NOMO-1 (cell line): ENCODE results near the gene LENG9.

Experiments used
- DNase-seq, 2 experiments: peaks; one replicate each; lab custom pipeline; 2025; ENCODE audit not compliant: unreplicated experiment in 2 of 2; lab: John Stamatoyannopoulos, UW

The LENG9 gene

DNA sequence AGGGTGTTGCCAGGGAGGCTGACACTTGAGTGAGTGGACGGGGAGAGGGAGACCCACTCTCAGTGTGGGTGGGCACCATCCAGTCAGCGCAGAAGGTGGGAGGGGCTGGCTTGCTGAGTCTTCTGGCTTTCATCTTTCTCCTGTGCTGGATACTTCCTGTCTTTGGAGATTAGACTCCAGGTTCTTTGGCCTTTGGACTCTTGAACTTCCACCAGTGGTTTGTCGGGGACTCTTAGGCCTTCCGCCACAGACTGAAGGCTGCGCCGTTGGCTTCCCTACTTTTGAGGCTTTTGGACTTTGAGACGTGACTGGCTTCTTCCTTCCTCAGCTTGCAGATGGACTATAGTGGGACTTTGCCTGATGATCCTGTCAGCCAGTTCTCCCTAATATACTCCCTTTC is 18.8 kb downstream of the LENG9 start:
- DNase-seq: no peak

DNA sequence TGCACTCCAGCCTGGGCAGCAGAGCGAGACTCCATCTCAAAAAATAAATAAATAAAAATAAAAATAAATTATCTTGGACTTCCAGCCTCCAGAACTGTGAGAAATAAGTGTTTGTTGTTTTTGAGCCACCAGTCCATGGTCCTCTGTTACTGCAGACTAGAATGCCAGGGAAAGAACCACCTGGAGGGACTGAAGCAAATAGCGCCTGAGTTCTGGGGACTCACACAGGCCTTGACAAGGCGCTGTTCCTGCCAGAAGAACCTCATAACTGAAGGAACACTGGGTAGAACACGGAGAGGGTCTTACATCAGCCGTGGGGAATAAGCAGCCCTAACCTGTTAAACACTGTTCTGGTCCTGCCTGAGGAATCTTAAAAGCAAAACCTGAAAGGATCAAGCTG is 22.9 kb downstream of the LENG9 start:
- DNase-seq: no peak

DNA sequence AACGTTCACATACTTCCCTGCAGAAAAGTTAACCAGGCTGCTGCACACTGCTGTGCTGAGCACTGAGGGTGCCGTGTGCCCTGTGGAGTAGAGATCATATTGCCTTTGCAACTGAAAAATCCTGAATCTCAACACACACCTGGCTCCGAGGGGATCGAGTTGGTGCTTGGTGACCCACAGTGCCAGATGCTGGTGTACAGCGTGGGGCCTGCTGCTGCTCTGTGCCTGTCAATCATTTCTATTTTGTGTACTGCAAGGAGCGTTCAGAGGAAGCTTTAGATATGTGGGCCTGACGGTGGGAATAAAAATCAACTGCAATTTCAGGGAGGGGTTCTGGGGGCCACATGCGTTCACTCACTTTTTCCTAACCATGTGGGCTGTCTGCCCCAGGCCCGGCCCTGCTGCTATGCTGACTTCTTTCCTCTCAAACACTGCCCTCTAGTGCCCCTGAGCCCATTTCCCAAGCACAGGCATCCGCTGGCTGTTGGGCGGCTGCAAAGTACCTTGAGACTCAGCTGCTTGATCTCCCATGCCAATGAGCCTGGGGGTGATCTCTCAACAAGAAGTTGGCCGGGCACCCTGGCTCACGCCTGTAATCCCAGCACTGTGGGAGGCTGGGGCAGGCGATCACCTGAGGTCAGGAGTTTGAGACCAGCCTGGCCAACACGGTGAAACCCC is 24.3 kb downstream of the LENG9 start:
- no peak for DNase-seq

DNA sequence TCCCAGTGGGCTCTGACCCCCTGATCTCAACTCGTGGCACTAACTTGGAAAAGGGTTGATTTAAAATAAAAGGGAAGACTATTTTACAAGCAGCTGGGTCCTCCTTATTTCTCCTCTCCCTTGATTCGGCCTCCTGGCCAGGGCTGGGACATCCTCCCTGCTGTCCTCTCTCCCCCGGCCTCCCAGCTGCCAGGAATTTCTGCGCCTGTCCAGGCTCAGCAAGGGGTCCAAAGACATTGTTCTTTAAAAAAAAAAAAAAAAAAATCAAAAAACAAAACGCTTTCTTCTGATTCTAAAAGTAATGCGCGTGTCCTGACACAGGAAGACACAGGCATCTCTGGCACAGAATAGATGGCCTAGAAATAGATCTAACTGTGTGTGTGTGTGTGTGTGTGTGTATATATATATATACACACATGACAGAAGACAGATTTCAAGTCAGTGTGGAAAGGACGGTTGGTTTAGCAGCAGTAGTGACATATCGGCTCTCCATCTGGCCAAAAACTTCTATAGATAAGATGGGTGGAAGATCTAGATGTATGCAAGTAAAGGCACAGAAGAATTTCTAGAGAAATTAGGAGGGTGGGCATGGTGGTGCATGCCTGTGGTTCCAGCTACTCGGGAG is 26.8 kb downstream of the LENG9 start:
- DNase-seq: no peak

DNA sequence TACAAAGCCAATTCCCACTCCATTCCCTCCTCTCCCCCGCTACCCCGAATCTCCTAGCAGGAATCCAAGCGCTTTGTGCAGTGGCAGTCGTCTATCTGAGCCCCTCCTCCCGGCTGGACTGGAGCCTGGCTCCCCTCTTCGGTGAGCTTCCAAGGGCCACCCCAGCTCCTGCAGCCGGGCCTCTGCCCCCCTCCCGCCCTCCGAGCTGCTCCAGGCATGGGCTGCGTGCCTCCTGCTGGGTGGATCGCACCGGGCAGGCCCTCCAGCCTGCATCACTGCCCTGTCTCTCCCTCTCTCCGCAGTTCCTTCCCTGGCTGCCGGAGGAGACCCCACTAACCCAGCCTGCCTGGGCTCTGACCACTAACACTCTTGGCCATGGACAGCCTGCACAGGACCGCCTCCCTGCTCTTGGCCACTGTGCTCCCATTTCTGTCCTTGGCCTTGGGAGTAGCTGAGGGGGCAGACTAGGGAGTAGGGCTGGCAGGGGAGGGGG is 27.5 kb downstream of the LENG9 start:
- no peak for DNase-seq

DNA sequence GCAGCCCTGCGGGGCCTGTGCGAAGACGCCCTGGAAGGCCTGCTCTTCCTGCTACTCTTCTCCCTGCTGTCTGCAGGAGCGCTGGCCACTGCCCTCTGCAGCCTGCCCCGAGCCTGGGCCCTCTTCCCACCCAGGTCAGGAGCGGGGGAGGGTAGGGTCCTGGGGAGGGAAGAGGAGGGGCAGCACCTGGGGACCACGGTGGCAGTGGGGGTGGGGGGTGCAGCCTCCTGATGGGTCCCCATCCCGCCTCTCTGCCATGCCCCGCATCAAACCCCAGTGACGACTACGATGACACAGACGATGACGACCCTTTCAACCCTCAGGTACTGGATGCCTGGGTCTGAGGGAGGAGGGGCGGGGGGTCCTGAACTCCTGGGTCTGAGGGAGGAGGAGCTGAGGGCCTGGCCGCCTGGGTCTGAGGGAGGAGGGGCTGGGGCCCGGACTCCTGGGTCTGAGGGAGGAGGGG is 28.0 kb downstream of the LENG9 start:
- DNase-seq: no peak

DNA sequence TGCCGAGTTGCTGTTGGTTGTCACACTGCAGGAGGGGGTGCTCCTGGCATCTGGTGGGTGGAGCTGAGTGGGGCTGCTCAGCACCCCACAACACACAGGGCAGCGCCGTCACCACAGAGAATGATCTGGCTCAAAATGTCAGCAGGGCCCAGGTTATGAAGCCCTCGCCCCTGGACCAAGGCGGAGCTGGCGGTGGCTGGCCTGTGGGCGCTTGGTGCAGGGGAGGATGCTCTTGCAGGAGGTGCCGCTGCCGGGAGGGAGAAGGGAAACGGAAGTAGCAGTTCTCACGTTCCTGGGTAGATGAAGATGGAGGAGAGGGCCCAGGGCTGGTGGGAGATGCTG is 28.7 kb downstream of the LENG9 start:
- DNase-seq: no peak

DNA sequence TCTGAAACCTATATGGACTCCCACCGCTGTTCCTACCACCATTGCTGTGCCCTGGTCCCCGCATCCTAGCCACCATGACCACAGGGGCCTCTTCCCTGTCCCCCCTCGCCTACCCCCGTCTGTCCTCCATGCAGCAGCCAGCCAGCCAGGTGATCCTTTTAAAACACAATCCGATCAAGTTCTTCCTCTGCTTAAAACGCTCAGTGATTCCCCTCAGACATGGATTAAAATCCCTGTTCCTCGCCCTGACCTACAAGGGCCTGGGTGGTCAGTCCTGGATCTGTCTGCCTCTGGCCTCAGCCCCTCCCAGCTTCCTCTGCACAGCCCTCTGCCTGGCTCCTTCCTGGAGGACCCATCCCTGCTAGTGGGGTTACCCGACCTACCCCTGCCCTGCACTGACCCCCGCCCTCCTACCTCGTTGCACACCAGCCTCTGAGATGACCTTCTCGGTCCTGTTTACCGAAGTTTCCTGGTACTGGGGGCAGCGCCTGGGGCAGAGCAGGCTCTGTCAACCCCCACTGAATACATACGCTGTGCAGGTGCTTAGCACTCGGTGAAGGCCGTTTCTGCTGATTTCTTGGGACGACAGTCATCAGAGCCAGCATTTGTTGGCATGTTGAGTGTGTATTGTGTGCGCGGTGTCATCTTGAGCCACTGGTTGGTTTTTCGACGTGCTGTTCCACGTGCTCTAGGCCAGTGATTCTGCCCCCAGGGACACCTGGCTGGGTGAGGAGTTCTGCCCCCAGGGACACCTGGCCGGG is 29.3 kb downstream of the LENG9 start:
- DNase-seq: no peak

DNA sequence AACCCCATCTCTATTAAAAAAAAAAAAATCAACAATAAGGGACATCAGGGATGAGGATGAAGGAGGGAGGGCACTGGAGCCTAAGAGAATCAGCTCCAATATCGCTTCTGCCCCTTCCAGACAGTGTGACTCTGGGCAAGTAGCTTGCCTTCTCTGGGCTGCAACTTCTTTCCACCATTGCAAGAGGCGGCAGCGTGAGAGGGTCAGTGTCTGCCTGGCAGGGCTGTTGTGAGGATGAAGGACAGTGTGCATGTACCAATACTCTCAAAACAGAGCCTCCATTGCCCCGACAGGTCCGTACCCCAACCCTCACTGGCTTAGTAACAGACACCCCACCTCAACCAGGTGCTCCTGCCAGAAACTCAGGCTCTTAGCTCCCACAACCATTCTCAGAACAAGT is 29.9 kb downstream of the LENG9 start:
- no peak for DNase-seq

DNA sequence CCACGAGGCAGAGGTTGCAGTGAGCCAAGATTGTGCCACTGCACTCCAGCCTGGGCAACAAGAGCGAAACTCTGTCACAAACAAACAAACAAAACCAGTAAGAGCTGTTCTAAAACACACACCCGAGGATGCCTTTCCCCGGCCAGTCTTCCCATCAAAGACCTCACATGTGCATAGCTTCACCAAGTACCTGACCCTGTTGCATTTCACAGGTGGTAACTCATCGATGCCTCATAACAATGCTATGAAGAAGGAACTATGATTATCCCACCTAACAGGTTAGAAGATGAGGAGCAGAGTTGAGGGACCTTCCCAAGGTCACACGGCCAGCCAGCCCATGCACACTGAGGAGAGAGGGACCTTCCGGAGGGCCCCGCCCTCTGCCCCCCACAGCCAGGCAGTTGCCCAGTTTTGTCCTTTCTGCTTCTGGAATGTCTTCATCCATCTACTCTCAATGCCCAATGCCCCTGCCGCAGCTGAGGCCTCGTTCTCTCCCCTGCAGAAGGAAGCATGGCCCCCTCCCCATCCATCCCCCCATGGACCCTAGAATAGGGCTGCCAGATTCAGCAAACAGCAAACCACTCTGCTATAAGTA is 31.3 kb downstream of the LENG9 start:
- no peak for DNase-seq

DNA sequence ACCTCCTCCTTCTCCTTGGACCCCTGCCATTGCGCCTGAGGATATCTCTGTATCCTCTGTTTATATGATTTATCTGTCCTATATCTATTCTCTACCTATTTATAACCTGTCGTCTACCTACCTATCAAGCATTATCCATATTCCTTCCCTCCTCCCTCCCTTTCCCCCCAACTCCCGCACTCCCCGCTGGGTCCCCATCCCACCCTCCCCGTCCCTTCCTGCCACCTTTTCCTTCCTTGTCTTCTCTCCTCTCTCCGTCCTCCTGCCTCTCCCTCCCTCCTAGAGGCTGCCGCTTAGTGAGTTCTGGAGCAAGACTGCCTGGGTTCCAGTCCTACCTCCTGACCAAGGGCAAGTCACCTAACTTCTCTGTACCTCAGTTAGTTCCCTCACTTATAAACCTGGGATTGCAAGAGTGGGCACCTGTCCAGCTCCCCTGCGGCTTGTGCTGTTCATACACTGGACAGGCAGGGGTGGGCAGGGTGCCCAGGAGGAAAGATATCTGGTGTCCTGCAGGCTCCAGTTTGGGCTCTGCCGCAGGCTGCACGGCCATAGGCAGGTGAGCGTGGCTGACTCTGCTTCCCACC is 32.2 kb downstream of the LENG9 start:
- no peak for DNase-seq

DNA sequence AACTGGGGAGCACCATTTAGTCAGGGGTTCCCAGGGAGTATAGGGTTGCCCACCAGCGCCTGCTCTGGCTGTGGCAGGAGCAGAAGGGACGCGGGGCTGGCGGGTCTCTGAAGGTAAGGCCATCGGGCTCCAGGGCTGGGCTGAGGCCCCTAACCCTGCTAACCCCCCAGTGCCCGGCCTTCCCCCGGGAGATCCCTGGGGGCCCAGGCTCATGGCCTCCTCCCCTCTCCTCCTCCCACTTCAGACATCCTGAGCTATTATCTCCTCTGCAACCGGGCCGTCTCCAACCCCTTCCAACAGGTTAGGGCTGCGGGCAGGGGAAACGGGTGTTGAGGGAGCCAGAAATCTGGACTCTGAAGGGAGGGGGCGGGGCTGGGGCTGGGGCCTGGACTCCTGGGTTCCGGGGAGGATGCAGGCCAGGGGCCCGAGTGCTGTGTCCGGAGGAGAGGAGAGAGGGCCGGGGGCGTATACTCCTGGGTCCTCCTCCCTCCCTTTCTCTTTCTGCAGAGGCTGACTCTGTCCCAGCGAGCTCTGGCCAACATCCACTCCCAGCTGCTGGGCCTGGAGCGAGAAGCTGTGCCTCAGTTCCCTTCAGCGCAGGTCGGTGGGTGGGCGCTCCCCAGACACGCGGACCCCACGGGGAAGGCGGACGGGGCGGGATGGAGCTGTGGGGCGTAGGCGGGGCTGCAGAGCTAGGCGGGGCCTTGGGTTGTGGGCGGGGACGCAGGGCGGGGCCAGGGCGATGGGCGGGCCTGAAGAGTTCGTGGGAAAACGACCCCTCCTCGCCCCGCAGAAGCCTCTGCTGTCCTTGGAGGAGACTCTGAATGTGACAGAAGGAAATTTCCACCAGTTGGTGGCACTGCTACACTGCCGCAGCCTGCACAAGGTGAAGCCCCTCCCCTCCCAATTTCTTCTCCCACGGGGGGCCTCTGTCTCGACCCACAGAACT is 33.0 kb downstream of the LENG9 start:
- DNase-seq: no peak

DNA sequence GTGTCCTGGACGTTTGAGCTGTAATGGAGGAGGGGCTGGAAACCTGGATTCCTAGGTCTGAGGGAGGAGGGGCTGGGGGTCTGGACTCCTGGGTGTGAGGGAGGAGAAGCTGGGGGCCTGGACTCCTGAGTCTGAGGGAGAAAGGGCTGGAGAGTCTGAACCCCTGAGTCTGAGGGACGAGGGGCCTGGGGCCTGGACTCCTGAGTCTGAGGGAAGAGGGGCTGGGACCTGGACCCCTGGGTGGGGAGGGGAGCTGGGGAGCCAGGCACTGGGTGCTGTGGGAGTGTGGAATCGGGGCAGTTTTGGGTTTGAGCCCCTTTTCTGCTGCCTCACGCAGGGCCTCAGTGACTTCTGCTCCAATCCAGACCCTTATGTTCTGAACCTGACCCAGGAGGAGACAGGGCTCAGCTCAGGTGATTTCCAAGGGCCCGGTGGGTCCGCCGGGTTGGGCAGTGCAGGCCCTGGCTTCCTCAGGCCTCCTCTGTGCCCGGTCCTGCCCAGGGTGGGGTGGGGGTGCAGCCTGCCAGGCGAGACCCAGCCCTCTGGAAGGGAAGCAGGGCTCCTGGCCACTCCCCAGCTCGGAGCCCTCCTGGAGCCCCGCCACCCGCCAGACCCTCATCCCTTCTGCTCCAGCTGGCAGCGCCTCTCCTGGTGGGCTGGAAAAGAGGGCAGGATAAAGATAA is 33.9 kb downstream of the LENG9 start:
- DNase-seq: no peak

DNA sequence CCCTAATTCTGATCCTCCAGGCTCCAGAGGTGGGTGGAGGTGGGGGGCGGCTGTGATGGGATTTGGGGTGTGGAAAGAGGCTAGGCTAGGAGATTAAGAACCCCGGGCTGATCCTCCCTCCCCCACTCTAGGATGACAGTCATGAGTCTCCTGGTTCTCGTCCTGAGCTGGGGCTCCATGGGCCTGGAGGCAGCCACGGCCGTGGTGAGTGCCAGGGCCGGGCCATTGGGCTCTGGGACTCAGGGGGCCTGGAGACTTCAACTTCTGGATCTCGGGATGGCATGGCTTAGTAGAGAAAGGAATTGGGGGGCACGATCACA is 34.4 kb downstream of the LENG9 start:
- DNase-seq: no peak

DNA sequence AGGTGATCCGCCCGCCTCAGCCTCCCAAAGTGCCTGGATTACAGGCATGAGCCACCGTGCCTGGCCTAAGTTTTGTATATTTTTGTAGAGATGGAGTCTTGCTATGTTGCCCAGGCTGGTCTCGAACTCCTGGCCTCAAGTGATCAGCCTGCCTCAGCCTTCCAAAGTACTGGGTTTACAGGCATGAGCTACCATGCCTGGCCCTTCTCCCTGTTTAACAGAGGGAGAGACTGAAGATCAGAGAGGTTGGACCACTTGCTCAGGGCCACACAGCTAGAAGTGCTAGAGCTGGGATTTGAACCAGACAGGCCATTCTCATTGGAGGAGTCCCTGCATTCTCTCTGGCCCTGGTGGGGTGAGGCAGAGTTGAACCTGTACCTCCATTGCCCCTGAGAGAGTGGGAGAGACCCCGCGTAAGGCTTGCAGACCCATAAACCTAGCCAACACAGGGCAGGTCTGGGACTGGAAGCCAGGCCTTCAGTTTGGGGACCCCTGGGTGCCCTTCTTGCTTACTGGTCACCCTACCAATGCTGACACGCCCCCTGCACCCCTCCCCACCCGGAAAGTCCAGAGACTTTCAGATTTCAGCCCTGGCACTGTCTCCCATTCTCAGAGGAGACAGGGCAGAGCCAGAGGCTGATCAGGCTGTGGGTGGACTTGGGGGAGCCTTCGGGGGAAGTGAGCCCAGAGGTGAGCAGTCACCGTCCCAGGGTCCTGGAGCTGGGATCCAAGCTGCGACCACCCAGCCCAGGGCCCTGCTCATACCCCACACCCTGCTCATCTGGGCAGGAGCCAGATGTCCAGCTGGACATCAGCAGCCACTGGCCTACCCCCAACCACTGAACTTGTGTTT is 35.0 kb downstream of the LENG9 start:
- DNase-seq: no peak

DNA sequence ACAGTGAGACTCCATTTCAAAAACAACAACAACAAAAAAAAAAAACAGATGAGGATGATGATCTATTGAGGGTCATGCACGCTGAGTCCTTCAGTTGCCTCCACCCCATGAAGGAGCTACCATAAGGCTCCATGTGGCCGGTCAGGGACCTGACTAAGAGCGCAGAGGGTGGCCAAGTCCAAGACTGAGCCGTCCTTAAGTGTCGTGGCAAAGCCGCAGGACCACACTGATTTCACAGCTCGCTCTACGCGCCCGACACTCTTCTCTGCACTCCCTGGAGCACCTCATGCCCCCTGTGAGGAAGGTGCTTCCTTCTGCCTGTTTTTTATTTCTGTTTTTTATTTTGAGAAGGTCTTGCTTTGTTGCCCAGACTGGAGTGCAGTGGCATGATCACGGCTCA is 36.0 kb downstream of the LENG9 start:
- no peak for DNase-seq

DNA sequence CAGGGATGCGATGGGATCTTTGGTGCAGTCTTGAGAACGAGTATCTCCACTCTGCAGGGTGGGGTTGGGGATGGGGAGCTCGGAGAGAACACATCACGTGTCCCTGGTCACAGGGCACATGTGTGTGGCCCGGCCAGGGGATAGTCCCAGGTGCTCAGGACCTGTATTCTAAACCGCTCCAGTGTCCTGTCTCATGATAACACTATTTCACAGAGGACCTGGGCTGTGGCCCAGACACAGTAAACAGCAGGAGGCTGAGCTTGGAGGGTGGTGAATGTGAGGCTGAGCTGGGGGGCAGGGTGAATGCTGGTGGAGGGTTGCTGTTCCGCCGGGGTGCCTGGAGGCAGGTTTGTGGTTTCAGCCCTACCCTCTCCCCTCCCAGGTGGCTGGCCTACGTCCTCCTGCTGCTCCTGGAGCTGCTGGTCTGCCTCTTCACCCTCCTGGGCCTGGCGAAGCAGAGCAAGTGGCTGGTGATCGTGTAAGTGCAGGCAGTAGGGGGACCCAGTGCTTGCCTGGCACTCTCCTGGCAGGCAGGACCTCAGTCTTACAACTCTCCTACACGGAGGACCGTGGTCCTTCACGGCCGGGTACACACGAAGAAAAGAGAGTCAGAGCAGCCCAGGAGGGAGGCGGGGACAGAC is 37.2 kb downstream of the LENG9 start:
- no peak for DNase-seq

DNA sequence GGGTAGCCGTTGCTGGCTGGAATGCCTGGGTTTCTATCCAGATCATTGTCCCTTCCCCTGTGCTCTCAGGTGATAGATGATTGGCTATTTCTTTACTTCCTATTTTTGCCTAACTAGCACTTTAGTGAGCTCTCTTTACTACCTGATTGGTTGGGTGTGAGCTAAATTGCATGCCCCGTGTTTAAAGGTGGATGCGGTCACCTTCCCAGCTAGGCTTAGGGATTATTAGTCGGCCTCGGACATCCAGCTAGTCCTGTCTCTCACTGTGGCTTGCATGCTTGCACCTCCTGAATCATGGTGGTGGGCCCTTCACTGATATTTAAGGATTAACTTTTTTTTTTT is 38.2 kb downstream of the LENG9 start:
- no peak for DNase-seq
